ENCODE measurements around the gene CTXN1.
A peak's percentile ranks its signal among the peaks of the same experiment; 100 is the strongest.
"Not testable (repeated sequence)": the region's sequence is repeated elsewhere in the genome, so short reads cannot be mapped to it uniquely, and the experiment has no call there.

The CTXN1 gene

DNA sequence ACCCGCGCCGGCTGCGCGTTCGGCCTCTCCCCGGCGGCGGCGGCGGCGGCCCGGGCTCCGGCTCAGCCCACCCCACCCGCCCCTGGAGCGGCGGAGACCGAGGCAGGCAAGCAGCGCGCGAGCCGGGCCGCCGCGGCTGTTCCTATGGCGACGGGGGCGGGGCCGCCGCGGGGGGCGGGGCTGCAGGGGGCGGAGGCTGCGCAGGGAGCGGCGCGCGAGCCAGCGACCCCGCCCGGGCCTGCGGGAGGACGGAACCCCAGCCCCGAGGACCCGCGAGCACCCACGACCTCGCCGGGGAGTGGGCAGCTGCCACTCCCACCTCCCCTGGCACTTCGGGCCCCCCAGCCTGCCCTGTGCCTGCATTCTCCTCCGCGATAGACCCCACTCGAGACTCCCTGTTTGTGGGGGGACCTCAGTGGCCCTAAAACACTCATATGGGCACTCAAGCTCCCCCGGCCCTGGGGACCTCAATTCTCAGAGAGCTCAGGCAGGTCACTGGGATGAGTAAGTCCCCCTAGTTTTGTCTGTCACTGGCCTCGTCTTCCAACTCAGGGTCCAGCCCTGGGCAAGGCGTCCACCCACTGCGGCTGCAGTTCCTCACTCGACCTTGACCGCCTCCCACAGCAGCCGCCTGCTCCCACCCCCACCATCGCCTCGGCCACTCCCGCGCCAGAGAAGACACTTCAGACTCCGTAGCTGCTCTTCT is at the start of gene CTXN1:
CTXN1 (minus strand) TSS at position 115 of the 706 bp plus-strand sequence. CDS start 597 bp downstream, outside the sequence.
- peak; percentile 53 to 76 (median 66) for DNase-seq (ENCODE audit: low read depth in 4 of 4, low spot score in 1 of 4)

DNA sequence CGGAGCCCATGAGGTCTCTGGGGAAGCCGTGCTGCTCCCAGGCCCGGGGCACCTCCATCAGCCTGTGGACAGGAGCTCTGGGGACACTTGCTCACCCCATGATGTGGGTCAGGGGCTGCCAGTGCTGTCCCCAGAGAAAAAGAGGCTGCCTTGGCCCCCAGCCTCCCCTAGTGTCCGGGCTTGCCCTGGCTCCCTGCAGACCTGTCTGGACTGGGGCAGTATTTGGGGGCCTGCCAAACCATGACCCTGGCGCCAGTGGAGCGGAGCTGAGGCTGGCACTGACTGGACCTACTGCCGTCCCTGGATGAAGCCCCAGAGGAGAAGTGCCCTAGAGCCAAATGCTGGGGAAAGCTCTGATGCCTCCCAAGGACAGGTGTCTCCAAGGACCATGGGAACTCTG is 49.1 kb upstream of the CTXN1 start:
- DNase-seq (ENCODE audit: low read depth in 4 of 4, low spot score in 1 of 4): no peak

DNA sequence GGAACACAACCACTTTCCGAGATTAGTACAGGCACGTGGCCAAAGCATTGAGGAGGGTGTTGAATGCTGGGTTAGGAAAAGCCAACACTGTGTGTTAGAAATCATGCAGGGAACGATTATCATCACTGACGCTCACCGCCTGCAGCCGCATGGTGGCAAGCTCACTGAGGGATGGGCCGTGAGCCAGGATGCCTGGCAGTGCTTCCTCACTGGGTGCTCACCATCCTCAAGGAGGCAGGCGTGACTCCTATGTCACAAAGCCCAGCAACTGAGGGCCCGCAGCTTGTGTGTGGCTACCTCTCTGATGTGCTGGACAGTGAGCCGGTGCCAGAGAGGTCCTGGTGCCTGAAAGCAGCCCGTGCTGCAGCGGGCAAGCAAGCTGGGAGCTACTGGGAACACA is 47.9 kb upstream of the CTXN1 start:
- no peak for DNase-seq (ENCODE audit: low read depth in 4 of 4, low spot score in 1 of 4)

DNA sequence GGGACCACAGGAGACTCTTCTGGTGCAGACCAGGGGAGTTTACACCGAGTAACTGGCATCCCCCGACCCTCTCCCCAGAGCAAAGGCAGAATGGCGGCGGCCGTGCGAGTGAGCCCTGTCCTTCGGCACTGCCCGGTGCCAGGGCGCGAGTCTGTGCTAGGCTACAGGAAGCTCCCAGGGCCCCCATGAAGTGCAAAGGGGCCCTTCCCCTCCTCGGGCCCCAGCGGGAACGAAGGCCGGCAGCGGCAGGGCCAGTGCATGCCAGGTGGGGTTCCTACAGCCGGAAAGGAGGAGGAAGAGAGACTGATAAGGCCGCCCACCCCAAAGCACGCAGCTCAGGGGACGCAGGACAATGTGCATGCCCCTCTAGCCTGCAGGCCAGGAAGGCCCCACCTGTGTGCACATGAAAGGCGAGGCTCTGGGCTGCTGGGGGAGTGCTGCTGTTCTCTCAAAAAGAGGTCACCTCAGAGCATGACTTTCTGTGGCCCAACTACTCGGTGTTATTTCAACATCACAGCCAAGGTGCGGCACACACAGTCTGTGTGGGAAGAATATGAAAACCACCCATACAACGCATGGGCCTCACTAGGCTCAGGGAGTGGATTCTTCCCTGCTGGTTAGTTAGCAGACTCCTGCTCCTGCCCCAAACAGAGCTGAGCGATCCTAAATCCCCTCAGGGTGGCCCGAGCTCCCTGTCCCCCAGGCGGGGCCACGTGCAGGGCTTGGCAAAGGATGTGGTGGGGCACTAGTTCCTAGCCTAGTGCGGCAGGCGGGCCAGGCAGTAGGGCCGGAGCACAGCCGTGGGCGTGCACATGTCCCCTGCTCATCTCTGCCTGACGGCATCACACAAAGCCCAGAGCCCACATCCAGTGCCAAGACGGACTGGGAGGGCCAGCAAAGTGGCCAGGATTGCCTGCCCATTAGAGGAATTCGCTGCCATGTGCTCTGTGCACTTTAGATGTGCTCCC is 45.9 kb upstream of the CTXN1 start:
- DNase-seq (ENCODE audit: low read depth in 4 of 4, low spot score in 1 of 4): no peak

DNA sequence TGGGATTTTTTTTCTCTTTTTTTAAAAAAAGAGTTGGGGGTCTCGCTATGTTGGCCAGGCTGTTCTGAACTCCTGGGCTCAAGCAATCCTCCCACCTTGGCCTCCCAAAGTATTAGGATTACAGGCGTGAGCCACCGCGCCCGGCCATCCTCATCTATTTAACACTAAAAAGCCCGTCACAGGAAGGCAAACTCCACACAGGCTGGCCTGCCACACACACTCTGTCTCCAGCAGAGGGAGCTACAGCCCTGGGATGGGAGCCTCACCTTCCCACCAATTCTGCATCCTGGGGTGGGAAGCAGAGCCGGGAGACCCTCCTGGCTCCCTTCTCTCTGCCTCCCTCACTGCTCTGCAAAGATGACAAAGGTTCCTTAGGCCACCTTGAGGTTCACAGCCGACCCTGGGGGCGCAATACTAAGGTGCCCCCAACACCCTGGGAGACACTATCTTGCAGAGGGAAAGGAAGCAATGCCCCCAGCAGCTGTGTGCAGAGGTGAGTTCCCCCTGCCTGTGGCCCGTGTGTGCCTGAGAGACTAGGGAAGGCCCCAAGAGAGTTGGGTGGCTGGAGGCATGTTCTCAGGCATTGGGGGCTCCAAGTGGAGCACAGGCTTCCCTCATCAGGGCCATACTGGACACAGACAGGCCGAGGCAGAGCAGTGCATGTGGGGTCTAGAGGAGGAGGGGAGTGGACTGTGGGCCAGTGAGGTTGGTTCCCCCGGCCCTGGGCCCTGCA is 44.9 kb upstream of the CTXN1 start:
- peak in 2 of 4 experiments; percentile 4 to 6 for DNase-seq (ENCODE audit: low read depth in 4 of 4, low spot score in 1 of 4)

DNA sequence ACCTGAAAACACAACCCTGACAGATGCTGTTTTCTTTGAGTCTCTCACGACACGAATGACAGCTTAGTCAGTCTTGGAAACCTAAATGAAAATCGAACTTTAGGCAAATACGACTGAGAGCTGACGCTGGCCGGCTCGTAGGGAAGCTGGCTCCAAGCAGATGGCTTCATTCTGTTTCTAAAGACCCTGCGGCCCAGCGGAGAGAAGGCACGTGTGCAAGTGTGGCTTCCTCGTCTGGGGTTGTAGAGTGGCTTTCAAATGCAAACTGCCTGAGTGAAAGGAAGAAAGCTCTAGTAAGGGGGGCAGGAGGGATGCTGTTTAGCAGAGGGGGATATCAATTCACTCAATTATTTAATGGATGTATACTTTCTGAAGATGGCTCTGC is 43.6 kb upstream of the CTXN1 start:
- no peak for DNase-seq (ENCODE audit: low read depth in 4 of 4, low spot score in 1 of 4)

DNA sequence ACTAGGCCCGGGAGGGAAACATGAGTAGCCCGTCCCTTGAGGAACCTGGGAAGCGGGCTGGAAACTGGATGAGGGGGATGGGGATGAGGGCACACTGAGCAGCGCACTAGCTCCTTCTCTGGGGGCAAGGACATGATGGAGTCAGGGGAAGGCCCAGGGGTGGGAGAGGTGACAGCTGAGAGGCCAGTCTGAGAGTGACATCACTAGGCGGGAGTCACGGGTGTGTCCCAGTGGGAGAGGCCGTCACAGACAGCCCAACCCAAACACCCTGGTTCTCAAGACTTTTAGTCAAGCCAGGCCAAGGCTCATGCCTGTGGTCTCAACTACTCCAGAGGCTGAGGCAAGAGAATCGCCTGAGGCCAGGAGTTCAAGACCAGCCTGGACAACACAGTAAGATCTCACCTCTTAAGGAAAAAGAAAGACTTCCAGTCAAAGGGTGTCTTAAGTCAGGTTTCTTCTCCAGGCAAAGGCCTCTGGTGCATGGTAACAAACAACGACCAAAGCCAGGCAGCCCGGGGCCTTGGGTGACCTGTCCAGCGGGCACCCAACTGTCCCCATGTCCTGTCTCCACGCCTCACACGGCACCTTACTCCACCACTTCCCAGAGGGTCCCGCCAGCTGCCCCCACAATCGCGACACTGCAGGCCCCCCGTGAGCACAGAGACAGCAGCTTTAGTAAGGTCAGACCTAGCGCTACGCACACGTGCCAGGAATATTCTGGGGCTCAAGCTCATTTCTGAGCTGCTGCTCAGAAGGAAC is 43.0 kb upstream of the CTXN1 start:
- no peak for DNase-seq (ENCODE audit: low read depth in 4 of 4, low spot score in 1 of 4)

DNA sequence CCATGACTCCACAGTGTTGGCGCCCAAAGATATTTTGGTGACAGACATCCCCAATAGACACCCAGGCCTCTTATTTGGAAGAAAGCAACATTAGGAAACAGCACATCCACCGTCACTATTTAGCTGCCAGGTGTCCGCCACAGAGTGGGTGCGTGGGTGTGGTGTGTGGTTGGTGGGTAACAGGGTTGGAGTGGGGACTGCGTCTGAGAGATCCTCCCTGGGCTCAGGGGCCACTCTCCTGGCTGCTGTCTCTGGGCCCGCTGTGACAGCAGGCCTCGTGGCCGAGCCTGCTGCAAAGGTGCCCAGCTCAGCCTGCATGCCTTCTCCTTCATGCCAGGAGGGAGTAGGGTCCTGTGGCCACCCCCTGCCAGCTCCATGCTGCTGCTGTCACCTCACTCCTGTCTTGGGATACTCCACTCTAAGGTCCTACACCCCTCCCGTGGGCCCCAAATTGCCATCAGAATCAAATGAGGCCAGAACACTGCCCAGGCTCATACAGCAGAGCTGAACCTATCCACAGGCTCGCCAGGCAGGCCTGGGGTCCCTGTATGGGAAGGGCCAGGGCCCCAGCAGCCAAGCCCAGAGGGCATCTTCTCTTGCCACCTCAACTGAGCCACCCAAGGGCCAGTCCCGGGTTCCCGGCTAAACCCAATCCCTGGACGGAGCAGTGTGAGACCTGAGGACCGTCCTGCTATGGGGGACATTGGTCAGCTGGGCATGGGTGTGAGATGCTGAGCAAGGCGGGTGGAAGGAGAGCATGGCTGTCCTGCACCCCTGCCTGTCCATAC is 42.3 kb upstream of the CTXN1 start:
- no peak for DNase-seq (ENCODE audit: low read depth in 4 of 4, low spot score in 1 of 4)

DNA sequence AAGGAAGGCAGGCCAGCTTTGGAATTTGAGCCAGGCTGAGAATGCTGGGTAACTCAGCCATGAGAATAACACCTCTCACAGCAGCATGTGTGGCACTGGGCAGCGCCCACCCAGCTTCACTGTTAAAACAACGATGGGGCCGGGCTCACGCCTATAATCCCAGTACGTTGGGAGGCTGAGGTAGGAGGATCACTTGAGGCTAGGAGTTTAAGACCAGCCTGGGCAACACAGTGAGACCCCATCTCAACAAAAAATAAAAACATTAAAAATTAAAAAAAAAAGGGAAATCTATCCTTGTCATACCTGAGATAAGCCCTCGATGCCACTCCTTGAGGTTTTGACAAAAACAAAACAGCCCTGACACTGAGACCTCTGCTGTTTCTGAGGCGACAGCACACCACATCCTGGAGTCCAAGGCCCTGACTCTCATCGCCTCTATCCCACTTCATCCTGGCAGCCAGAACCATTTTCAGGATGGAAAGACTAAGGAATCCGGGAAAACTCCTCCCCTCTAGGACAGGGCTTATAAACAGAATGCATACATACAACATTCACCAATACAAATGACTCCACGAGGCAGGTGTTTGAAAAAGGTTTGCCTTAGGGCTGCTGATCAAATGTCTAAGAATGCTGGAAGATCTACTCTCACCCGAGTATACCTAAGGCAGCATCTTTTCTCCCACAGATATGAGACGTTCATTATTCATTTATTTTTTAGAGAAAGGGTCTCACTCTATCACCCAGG is 40.2 kb upstream of the CTXN1 start:
- no peak for DNase-seq (ENCODE audit: low read depth in 4 of 4, low spot score in 1 of 4)

DNA sequence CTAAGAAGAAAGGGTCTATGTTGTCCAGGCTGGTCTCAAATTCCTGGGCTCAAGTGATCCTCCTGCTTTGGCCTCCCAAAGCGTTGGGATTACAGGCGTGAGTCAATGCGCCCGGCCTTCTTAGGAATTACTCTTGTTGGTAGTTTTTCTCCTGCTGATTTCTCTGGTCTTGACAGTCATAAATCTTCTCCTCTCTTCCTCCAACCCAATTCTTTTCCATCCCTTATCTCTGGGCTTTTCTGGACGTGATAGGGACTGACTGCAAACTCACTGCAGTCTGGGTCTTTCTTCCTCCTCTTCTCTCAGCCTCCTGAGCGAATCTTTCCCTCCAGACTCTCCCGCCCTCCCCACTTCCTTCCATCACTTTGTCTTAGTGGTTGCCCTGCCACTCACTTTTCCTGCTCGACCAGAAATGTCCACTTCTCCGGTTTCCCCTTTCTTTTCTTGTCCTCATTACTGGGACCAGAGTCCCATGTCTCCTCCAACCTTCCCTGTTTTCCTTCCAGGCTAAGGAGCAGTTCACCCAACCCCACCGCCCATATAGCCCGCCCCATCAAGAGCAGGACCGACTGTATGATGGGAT is 39.4 kb upstream of the CTXN1 start:
- no peak for DNase-seq (ENCODE audit: low read depth in 4 of 4, low spot score in 1 of 4)

DNA sequence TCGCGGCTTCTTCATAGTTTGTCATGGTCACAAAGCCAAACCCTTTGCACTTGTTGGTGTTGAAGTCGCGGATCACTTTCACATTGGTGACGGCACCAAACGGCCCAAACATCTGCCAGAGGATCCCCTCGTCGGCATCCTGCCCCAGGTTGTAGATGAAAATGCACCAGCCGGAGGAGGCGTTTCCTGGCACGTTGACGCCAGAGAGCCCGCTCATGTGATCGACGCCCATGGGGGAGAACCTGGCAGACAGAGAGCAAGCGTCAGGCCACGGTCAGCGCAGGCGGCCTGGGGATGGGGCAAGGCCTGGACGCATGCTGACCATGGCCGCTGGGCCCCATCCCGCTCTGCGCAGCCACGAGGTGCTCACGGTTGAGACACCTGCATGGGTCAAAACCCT is 37.6 kb upstream of the CTXN1 start:
- no peak for DNase-seq (ENCODE audit: low read depth in 4 of 4, low spot score in 1 of 4)

DNA sequence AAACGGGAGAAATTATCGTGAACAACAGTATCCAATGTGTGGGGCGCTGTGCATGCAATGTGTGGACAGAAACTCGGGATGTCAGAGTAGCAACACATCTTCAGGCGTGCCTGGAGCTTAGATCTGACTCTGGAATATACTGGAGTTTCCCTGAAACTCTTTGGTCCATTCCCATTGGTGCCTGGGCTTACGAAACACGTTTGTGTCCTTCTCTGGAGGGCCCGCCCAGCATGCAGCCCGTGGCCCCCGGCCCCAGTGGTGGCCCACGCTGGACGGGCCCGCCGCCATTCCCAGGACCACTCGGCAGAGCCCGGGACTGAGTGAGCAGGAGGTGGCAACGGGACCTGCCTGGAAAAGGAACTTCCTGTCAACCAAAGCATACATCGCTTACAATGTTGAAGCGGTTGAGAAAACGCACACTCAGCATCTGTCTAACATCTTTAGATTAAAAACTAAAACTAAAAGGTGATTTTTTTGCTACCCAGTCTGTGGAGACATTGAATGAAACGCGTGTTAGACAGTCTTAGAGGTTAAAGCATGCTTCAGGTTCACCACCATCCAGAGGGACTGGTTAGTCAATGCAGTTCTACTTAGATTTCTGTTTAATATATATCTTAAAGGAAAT is 36.8 kb upstream of the CTXN1 start:
- no peak for DNase-seq (ENCODE audit: low read depth in 4 of 4, low spot score in 1 of 4)

DNA sequence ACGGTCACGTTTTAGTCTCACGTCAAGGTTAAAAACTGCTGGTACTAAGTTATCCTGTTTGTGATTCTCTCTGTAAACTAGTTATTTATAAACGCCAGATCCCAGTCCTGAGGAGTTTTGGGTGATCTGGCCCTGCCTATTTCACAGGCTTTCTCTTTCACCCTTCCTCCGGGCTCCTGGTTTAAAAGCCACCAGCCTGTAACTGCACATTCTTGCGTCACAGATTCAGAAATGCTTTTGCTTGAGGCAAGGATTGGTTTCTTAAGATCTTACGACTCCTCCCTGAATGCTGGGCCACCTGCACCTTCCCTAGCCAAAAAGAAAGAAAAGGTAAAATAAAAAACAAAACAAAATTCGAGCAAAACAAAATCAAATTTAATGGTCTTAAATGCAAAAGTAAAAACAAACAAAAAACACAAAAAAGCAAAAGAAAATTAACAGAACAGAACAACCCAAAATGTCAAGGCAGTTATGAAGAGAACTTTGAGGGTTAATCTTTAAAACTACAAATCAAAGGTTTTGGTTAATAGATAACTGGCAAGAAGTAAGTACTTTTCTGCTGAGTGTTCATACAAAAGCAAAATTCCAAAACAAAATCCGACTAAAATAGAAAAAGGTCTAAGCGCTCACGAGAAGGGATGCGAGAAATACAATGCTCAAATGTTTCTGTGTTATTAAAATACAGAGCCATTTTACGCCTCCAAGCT is 36.1 kb upstream of the CTXN1 start:
- DNase-seq (ENCODE audit: low read depth in 4 of 4, low spot score in 1 of 4): no peak

DNA sequence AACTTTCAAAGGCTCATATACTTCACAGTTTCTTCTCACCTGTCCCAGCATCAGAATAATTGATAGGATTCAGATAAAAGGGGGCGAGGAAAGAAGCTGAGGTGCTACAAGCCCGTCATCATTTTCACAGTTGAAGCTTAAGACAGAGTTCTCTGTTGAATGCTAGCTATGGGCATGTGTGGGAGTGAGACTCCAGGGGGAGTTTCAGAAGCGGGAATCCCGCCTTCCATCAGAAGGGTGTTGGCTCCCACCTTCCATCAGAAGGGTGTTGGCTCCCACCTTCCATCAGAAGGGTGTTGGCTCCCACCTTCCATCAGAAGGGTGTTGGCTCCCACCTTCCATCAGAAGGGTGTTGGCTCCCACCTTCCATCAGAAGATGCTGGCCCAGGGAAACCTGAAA is 35.1 kb upstream of the CTXN1 start:
- DNase-seq (ENCODE audit: low read depth in 4 of 4, low spot score in 1 of 4): not testable (repeated sequence)

DNA sequence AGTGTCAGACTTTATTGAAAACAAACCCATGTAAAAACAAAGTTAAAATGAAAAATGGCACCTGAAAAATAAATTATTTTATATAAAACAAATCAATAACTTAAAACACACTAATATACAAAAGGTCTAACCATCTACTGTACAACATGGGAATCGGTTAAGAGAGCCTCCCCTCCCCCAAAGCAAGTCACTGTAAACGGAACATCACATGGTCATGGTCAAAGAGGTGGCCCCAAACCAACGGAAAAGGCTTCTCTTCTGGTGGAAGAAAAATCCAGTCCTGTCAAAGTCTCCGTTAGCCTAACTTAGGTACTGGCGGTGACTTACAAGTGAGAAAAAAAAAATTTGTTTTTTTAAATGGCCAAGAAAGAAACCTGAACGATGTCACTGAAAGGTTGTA is 33.3 kb upstream of the CTXN1 start:
- DNase-seq (ENCODE audit: low read depth in 4 of 4, low spot score in 1 of 4): no peak

DNA sequence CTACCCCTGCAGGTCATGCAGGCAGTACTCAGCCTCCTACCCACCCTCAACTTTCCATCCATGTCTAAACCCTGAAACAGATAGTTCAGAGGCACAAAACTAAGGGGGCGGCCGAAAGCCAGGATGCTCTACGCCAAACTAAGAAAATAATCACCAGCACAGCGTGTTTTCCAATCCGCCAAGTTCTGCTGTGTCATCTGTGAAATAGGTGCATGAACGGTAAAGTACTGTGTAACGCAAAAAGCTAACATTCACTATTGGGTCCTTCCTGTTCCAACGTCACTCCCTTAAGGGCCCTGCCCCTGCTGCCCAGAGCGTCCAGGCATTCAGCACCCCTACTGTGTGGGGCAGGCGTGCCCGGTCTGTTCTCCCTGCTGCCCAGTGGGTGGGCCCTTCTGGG is 29.8 kb upstream of the CTXN1 start:
- DNase-seq (ENCODE audit: low read depth in 4 of 4, low spot score in 1 of 4): no peak

DNA sequence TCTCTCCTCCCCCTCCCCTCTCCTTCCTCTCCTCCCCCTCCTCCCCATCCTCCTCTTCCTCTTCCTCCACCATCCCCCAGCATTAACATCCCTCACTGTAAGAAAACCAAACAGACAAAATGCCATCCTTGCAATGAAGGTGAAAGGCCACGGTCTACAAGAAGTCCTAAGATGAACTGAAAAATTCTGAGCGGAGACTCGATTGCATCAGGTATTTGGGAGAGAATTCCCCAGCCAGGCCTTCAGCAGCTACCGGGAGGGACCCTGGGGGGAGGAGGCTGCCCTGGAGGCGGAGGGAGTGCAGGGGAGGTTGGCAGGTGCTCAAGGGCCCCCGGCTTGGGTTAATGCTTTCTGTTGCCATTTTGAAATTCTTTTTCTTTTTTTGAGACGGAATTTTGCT is 27.6 kb upstream of the CTXN1 start:
- DNase-seq (ENCODE audit: low read depth in 4 of 4, low spot score in 1 of 4): no peak

DNA sequence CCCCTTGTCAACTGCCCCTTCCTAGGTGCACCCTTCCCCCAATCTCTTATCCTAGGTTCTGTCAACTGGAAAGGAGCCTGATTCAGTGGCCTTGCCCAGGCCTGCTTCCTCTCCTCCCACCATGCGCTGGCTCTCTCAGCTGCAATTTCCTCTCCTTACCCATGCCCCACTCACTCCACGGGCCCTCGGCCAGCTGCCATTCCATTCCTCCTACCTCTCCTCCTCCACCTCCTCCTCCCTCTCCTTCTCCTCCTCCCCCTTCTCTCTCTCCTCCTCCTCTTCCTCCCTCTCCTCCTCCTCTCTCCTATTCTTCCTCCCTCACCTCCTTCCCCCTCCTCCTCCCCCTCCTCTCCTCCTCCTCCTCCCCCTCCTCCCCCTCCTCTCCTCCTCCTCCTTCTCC is 27.1 kb upstream of the CTXN1 start:
- no peak for DNase-seq (ENCODE audit: low read depth in 4 of 4, low spot score in 1 of 4)

All from stimulated activated CD4-positive, alpha-beta T cell treated with anti-CD3 and anti-CD28 coated beads, Interleukin-1b, Interleukin-23, amount 100 ng/mL, for 24 hours (primary cell).